Right lobe of liver (tissue), 6 donors: Measurements from ENCODE around the gene PROB1. TPM values are rescaled to one million over a fixed set of nuclear protein-coding genes. Genes with fewer than 3 reads are reported as not detected.

Experiments used
- ATAC-seq, 4 donors: fragments of 200-7000 bp; cut with Tn5 transposase; one replicate each; pipeline ENCODE4 v1.9.1; 2020; ENCODE audit warnings: mild to moderate bottlenecking in 4 of 4, moderate library complexity in 4 of 4
- DNase-seq, 3 donors: peaks; one replicate each; pipeline ENCODE4 v3.0.0-alpha.2; 2020
- H3K27ac ChIP-seq, 3 donors: fragments of 200-600 bp; one replicate each; pipeline ENCODE4 v1.8.0; 2022
- H3K27me3 ChIP-seq, 2 donors: fragments of 200-600 bp; one replicate each; pipeline ENCODE4 v1.8.0; 2022
- H3K36me3 ChIP-seq, 4 donors: fragments of 200-600 bp; sonication (generic) in 1 of 4; one replicate each; pipeline versions ENCODE4 v1.5.1 to v1.8.0; 2017 to 2022; ENCODE audit warnings: control low read depth in 1 of 4
- H3K4me1 ChIP-seq, 4 donors: fragments of 200-600 bp; sonication (generic) in 1 of 4; one replicate each; pipeline versions ENCODE4 v1.5.1 to v1.8.0; 2017 to 2022; ENCODE audit warnings: control low read depth in 1 of 4
- H3K4me3 ChIP-seq, 3 donors: fragments of 200-600 bp; one replicate each; pipeline ENCODE4 v1.8.0; 2022
- H3K9me3 ChIP-seq, 4 donors: fragments of 200-600 bp; sonication (generic) in 1 of 4; one replicate each; pipeline versions ENCODE4 v1.5.1 to v1.8.0; 2017 to 2022; ENCODE audit warnings: control low read depth in 1 of 4
- POLR2A ChIP-seq: fragments of 450-650 bp; IDR thresholded peaks from one replicate; pipeline ENCODE4 v1.6.1; 2017; ENCODE audit warnings: antibody characterized with exemption, mild to moderate bottlenecking
- WGBS: methylation state at CpG from one replicate; pipeline ENCODE4 v1.1.6; 2018; ENCODE audit warnings: low coverage, low lambda C conversion rate; ENCODE audit not compliant: insufficient coverage; ENCODE audit errors: missing lambda C conversion rate; 5-methylcytosine and 5-hydroxymethylcytosine counted together
- intact Hi-C, 2 donors: fragments of 100-400 bp; cut with DNase I; formaldehyde crosslinking; loops; one replicate each; pipeline versions ENCODE4 v1.11.2 to v1.14.1; 2022
- total RNA-seq, 6 experiments: library from RNA; depleted of rRNA in 2 of 6; stranded (reverse); fragments of >200 nt in 2 of 6; fragmentation: NEBNext Ultra II Directional in 3 of 6; extraction: Animal tissue kit (Norgen Biotek cat#: 25700) in 3 of 6; gene quantifications; one replicate each; pipeline versions ENCODE4 v1.1.0 to v1.2.4, GENCODE V29; 2016 to 2023
- TF ChIP-seq, protein P1 (sequence below), 4 donors: fragments of 200-600 bp in 3 of 4; fragments of 450-650 bp in 1 of 4; IDR thresholded peaks; one replicate each; pipeline versions ENCODE4 v1.5.1 to v1.8.0; 2016 to 2022; ENCODE audit warnings: antibody characterized with exemption in 4 of 4, mild to moderate bottlenecking in 2 of 4
- donor health status: DM: no; HTN: yes; CAD: no.
- donor health status: DM: no; HTN: no; CAD: no.
- donor health status: DM: no; HTN: no; CAD: no.
- donor health status: DM: no; HTN: yes; CAD: no.
- donor health status: DM: no; HTN: yes; CAD: no.

Gene PROB1
- total RNA-seq, 6 experiments from 2014 or later, result 0.25 to 0.51 (median 0.41) TPM

DNA sequence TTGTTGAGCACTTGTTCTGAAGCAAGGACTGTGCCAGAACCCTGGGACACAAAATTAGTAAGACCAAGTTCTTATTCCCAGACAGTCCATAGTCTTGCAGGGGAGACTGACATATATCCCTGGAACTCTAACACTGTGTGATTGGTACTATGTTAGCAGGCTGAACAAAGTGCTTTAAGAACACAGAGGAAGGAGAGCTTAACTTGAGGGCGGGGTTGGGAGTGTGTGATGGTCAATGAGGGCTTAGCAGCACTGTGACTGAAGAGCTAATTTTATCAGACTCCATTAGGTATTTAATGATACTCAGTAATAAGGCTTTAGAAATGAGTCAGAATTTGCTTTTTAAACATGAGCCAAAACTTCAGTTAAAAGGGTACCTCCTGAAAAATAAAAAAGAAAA lies 23.9 kb upstream of the PROB1 start:
- H3K27me3 ChIP-seq, result no peaks in the 10 kb centered on the region
- TF ChIP-seq POLR2A, result no peak
- TF ChIP-seq, protein P1, sequence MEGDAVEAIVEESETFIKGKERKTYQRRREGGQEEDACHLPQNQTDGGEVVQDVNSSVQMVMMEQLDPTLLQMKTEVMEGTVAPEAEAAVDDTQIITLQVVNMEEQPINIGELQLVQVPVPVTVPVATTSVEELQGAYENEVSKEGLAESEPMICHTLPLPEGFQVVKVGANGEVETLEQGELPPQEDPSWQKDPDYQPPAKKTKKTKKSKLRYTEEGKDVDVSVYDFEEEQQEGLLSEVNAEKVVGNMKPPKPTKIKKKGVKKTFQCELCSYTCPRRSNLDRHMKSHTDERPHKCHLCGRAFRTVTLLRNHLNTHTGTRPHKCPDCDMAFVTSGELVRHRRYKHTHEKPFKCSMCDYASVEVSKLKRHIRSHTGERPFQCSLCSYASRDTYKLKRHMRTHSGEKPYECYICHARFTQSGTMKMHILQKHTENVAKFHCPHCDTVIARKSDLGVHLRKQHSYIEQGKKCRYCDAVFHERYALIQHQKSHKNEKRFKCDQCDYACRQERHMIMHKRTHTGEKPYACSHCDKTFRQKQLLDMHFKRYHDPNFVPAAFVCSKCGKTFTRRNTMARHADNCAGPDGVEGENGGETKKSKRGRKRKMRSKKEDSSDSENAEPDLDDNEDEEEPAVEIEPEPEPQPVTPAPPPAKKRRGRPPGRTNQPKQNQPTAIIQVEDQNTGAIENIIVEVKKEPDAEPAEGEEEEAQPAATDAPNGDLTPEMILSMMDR (IDR thresholded peaks at IDR 0.05), result no peak
- no peaks in the 10 kb centered on the region for H3K9me3 ChIP-seq
- no peaks in the 10 kb centered on the region for H3K36me3 ChIP-seq
- no peak overlapping the region for H3K4me3 ChIP-seq
- H3K4me1 ChIP-seq, result no peaks in the 10 kb centered on the region
- ATAC-seq (no peak), DNase-seq (no peak)
- H3K27ac ChIP-seq, result no peak overlapping the region
- intact Hi-C loops, result no loop called here
- 75% methylated on average over 1 of the region's 1 CpG for WGBS

DNA sequence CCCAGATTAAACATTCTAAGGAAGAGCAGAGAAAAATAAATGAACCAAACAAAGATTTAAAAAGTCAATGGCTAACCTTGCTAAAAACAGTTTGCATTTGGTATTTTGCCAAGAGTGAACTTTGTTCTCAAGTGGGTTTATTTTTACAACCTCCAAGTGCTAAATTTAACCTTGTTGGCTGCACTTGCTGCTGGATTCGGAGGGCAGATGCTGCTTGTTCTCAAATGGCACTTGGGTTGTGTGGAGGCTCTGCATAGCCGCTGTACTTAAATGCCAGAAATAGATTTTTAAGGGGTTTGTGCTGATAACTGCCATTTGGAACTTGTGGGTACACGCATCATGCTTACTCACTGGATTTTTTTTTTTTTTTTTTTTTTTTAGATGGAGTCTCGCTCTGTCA lies 22.3 kb upstream of the PROB1 start:
- H3K4me3 ChIP-seq, result no peak overlapping the region
- intact Hi-C loops, result no loop called here
- H3K9me3 ChIP-seq, result no peaks in the 10 kb centered on the region
- ATAC-seq, result no peak
- no peak overlapping the region for H3K27ac ChIP-seq
- no peaks in the 10 kb centered on the region for H3K36me3 ChIP-seq
- H3K4me1 ChIP-seq, result no peaks in the 10 kb centered on the region
- no peaks in the 10 kb centered on the region for H3K27me3 ChIP-seq
- peak in 1 of 3 donors; percentile 23 for DNase-seq
- TF ChIP-seq POLR2A, result no peak
- TF ChIP-seq, protein P1 (IDR thresholded peaks at IDR 0.05), result no peak
- 35% methylated on average over 3 of the region's 4 CpGs for WGBS

DNA sequence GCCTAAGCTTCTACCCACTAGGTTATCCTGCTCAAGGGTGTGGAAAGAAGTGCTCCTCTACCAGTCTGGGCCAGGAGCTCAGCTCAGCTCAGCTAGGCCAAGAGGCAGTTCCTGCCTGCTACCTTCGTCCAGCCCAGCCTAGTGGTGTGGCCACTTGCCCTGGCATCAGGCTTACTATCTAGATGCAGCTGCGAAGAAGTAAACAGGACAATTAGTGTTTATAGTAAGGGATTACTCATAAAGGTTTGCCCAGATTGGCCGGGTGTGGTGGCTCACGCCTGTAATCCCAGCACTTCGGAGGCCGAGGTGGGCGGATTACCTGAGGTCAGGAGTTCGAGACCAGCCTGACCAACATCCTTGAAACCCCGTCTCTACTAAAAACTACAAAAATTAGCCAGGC lies 21.7 kb upstream of the PROB1 start:
- H3K27ac ChIP-seq, result no peak overlapping the region
- intact Hi-C loops, result no loop called here
- TF ChIP-seq, protein P1 (IDR thresholded peaks at IDR 0.05), result no peak
- TF ChIP-seq POLR2A, result no peak
- 80% methylated on average over 8 of the region's 9 CpGs for WGBS
- H3K4me3 ChIP-seq, result no peak overlapping the region
- H3K4me1 ChIP-seq, result no peaks in the 10 kb centered on the region
- no peaks in the 10 kb centered on the region for H3K27me3 ChIP-seq
- H3K36me3 ChIP-seq, result no peaks in the 10 kb centered on the region
- DNase-seq (peak in 1 of 3 donors; percentile 28), ATAC-seq (no peak)
- no peaks in the 10 kb centered on the region for H3K9me3 ChIP-seq

DNA sequence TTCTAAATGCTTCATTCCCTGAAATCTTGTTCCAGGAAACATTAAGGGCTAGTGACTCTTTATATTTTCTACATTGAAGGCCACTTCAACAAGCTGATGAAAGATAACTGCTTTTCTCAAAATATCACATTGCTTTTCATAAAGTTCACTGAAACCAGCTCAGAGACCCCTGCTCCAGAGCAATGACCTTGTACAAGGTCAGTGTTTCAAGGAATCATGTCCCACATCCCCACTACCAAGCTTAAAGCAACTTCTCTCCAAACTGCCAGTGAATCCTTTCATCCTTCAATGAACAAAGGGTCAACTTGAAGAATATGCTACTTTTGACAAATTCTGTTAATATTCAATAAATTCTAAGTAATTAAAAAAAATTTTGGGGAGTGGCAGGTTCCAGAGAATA lies 21.0 kb upstream of the PROB1 start:
- DNase-seq (no peak), ATAC-seq (no peak)
- intact Hi-C loops, result no loop called here
- Histone ChIP-seq H3K27me3 (no peaks in the 10 kb centered on the region), H3K4me3 (no peak overlapping the region), H3K4me1 (no peaks in the 10 kb centered on the region), H3K27ac (no peak overlapping the region), H3K9me3 (no peaks in the 10 kb centered on the region), H3K36me3 (no peaks in the 10 kb centered on the region)
- TF ChIP-seq, protein P1 (IDR thresholded peaks at IDR 0.05), result no peak
- TF ChIP-seq POLR2A, result no peak

DNA sequence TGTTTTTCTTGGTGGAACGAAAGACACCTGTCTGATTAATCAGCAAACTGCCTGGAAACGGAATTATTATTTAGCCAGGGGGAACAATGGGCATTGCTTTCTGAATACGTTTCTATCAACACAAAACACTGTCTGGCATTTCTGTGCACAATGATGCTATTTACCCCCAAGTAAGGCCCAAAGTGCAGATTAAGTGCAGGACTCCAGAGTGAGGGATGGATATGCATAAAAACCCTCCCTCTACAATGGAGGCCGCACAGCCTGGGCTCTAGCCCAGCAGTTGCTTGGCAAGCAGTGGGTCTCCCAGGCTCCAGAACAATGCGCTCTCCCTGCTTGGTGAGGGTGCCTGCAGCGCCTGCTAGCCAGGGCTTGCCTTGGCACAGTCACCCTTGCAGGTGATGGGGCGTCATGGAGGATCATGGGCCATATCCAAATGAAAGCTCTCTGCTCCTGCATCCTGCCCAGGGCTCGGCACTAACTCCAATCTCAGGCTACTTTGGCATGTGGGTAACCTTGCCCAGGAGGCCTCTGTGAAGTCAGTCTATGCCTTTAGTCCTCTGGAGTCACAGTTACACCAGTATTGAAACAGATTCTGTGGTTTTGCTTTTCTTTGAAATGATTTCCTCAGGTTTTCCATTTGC lies 20.4 kb upstream of the PROB1 start:
- H3K4me1 ChIP-seq, result no peaks in the 10 kb centered on the region
- no peaks in the 10 kb centered on the region for H3K27me3 ChIP-seq
- intact Hi-C loops, result no loop called here
- 69% methylated on average over 3 of the region's 8 CpGs for WGBS
- no peak for TF ChIP-seq POLR2A
- TF ChIP-seq, protein P1 (IDR thresholded peaks at IDR 0.05), result no peak
- no peak overlapping the region for H3K4me3 ChIP-seq
- no peaks in the 10 kb centered on the region for H3K36me3 ChIP-seq
- H3K27ac ChIP-seq, result no peak overlapping the region
- no peaks in the 10 kb centered on the region for H3K9me3 ChIP-seq
- peak in 1 of 3 donors; percentile 39 for DNase-seq
- ATAC-seq, result no peak
